Measurements from ENCODE around the gene GPX4. TPM values are rescaled to one million over a fixed set of nuclear protein-coding genes. Genes with fewer than 3 reads are reported as not detected.

The GPX4 gene
- total RNA-seq, 4 donors from 2014 or later, result 338 to 386 (median 375) TPM

- peaks cover 0 to 33% (median 6%) of the 10 kb centered on the region in 4 donors for H3K36me3 ChIP-seq
- no peaks in the 10 kb centered on the region for H3K27me3 ChIP-seq
- no peak overlapping the region for H3K4me3 ChIP-seq
- H3K4me1 ChIP-seq, result no peaks in the 10 kb centered on the region
- peaks cover 4 to 44% (median 40%) of the 10 kb centered on the region in 4 donors for H3K9me3 ChIP-seq
- DNase-seq (ENCODE audit: extremely low spot score), result no peak
- no peak overlapping the region for H3K27ac ChIP-seq (replicated peaks in 1 of 4)
- intact Hi-C loops (cut with DNase I), result no loop called here
- 51% methylated on average over 2 of the region's 3 CpGs for WGBS
- no peak for TF ChIP-seq EP300 (IDR thresholded peaks at IDR 0.05)
- TF ChIP-seq POLR2A (IDR thresholded peaks at IDR 0.05; ENCODE audit: low read depth), result no peak
- no peak for TF ChIP-seq POLR2AphosphoS5 (IDR thresholded peaks at IDR 0.05)
- TF ChIP-seq, protein P1, sequence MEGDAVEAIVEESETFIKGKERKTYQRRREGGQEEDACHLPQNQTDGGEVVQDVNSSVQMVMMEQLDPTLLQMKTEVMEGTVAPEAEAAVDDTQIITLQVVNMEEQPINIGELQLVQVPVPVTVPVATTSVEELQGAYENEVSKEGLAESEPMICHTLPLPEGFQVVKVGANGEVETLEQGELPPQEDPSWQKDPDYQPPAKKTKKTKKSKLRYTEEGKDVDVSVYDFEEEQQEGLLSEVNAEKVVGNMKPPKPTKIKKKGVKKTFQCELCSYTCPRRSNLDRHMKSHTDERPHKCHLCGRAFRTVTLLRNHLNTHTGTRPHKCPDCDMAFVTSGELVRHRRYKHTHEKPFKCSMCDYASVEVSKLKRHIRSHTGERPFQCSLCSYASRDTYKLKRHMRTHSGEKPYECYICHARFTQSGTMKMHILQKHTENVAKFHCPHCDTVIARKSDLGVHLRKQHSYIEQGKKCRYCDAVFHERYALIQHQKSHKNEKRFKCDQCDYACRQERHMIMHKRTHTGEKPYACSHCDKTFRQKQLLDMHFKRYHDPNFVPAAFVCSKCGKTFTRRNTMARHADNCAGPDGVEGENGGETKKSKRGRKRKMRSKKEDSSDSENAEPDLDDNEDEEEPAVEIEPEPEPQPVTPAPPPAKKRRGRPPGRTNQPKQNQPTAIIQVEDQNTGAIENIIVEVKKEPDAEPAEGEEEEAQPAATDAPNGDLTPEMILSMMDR (IDR thresholded peaks at IDR 0.05), result no peak
Measured at GRCh38 chr19:1057176-1057855, 46.5 kb upstream of the GPX4 start.

DNA sequence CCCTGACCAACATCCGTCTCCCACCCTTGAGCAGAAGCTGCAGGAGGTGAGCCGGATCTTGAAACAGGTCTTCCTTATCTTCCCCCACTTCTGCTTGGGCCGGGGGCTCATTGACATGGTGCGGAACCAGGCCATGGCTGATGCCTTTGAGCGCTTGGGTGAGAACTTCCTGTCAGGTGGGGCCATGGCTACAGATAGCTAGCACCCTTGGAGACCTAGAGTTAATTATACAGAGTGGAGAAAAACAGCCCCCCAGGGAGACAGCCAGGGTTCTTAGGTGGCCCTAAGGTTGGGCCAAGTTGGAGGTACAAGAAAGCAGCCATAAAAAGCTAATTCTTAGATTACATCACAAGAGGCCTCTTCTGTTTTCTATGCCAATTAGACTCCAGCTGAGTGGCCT, 45.7 kb upstream of the GPX4 start:
- WGBS, result 94% methylated on average over 4 of the region's 5 CpGs
- no peaks in the 10 kb centered on the region for H3K27me3 ChIP-seq
- H3K9me3 ChIP-seq, result peaks cover 4 to 44% (median 40%) of the 10 kb centered on the region in 4 donors
- H3K27ac ChIP-seq (replicated peaks in 1 of 4), result no peak overlapping the region
- no peak overlapping the region for H3K4me3 ChIP-seq
- H3K36me3 ChIP-seq, result peaks cover 0 to 33% (median 6%) of the 10 kb centered on the region in 4 donors
- no peak for TF ChIP-seq EP300 (IDR thresholded peaks at IDR 0.05)
- intact Hi-C loops (cut with DNase I), result no loop called here
- DNase-seq (ENCODE audit: extremely low spot score), result no peak
- H3K4me1 ChIP-seq, result no peaks in the 10 kb centered on the region

GRCh38 chr19:1060689-1061088, 43.1 kb upstream of the GPX4 start:
- DNase-seq (ENCODE audit: extremely low spot score), result no peak
- Histone ChIP-seq H3K4me1 (peaks cover 8 to 20% (median 15%) of the 10 kb centered on the region in 4 donors), H3K27me3 (peaks cover 0 to 16% (median 4%) of the 10 kb centered on the region in 4 donors), H3K27ac (replicated peaks in 1 of 4) (no peak overlapping the region), H3K9me3 (peaks cover 4 to 42% (median 38%) of the 10 kb centered on the region in 4 donors), H3K4me3 (no peak overlapping the region), H3K36me3 (peaks cover 0 to 26% (median 5%) of the 10 kb centered on the region in 4 donors)
- 90% methylated on average over 5 of the region's 5 CpGs for WGBS
- intact Hi-C loops (cut with DNase I), result no loop called here
- TF ChIP-seq EP300 (IDR thresholded peaks at IDR 0.05), result no peak

DNA sequence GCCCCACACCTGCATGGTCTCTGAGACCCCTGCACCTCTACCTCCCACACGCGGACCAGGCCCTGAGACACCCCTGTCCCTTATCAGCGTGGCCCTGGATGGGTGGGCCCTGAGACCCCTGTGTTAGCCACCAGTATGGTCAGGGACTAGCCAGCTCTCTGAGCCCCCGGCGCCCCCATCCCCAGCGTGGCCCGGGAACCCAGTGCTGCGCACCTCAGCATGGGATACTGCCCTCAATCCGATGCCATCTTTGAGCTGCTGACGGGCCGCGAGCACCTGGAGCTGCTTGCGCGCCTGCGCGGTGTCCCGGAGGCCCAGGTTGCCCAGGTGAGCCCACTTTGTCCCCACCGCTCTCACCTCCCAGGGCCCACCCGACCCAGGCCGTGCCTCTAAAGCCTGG, 41.8 kb upstream of the GPX4 start:
- peaks cover 3 to 29% (median 26%) of the 10 kb centered on the region in 4 donors for H3K9me3 ChIP-seq
- no peak for DNase-seq (ENCODE audit: extremely low spot score)
- 92% methylated on average over 6 of the region's 20 CpGs for WGBS
- no peak overlapping the region for H3K27ac ChIP-seq (replicated peaks in 1 of 4)
- peaks cover 13 to 33% (median 26%) of the 10 kb centered on the region in 4 donors for H3K4me1 ChIP-seq
- peaks cover 3 to 29% (median 15%) of the 10 kb centered on the region in 4 donors for H3K27me3 ChIP-seq
- no peak overlapping the region for H3K4me3 ChIP-seq
- peaks cover 0 to 13% (median 2%) of the 10 kb centered on the region in 4 donors for H3K36me3 ChIP-seq
- TF ChIP-seq POLR2AphosphoS5 (IDR thresholded peaks at IDR 0.05) (no peak), EP300 (IDR thresholded peaks at IDR 0.05) (no peak), POLR2A (IDR thresholded peaks at IDR 0.05; ENCODE audit: low read depth) (no peak)
- TF ChIP-seq, protein P1 (IDR thresholded peaks at IDR 0.05), result no peak
- intact Hi-C loops (cut with DNase I), result no loop called here

DNA sequence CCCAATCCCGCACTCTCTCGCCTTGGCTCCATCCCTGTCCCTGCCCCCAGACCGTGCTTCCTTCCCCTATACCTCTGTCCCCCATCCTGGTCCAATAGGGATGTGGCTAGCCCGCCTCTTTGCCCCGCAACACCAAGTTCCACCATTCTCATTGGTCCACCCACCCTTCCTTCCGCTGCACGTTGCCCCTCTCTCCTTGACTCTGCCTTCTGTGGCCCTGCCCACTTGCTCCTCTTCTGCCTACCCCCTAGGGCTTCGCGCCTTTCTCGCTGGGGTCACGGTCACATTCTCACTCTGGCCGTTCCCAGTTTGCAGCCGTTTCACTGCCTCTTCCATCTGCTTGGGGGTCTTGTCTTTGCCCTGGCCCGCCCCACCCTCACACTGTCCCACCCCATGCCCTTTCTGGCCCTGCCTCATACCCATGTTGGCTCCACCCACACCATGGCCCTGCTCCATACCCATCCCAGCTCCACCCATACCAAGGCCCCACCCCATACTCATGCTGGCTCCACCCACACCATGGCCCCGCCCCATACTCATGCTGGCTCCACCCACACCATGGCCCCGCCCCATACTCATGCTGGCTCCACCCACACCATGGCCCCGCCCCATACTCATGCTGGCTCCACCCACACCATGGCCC, 41.3 kb upstream of the GPX4 start:
- H3K27ac ChIP-seq (replicated peaks in 1 of 4), result no peak overlapping the region
- peaks cover 18 to 38% (median 31%) of the 10 kb centered on the region in 4 donors for H3K4me1 ChIP-seq
- peaks cover 0 to 11% (median 0%) of the 10 kb centered on the region in 4 donors for H3K36me3 ChIP-seq
- no peak for DNase-seq (ENCODE audit: extremely low spot score)
- TF ChIP-seq EP300 (IDR thresholded peaks at IDR 0.05) (no peak), POLR2A (IDR thresholded peaks at IDR 0.05; ENCODE audit: low read depth) (no peak), POLR2AphosphoS5 (IDR thresholded peaks at IDR 0.05) (no peak)
- TF ChIP-seq, protein P1 (IDR thresholded peaks at IDR 0.05), result no peak
- peaks cover 7 to 34% (median 20%) of the 10 kb centered on the region in 4 donors for H3K27me3 ChIP-seq
- H3K4me3 ChIP-seq, result no peak overlapping the region
- H3K9me3 ChIP-seq, result peaks cover 0 to 24% (median 20%) of the 10 kb centered on the region in 4 donors
- WGBS, result 74% methylated on average over 17 of the region's 17 CpGs
- intact Hi-C loops (cut with DNase I), result no loop called here
